GM12874 (cell line): Measurements from ENCODE around the gene RAB3GAP2.
A peak's percentile ranks its signal among the peaks of the same experiment; 100 is the strongest.

Experiments used
- TF ChIP-seq, protein P1 (sequence below): IDR thresholded peaks from 2 replicates; pipeline ENCODE4 v1.5.1; 2011; ENCODE audit warnings: low read depth, mild to moderate bottlenecking, control low read depth, low read length, moderate library complexity; ENCODE audit not compliant: insufficient read depth

RAB3GAP2 gene

DNA sequence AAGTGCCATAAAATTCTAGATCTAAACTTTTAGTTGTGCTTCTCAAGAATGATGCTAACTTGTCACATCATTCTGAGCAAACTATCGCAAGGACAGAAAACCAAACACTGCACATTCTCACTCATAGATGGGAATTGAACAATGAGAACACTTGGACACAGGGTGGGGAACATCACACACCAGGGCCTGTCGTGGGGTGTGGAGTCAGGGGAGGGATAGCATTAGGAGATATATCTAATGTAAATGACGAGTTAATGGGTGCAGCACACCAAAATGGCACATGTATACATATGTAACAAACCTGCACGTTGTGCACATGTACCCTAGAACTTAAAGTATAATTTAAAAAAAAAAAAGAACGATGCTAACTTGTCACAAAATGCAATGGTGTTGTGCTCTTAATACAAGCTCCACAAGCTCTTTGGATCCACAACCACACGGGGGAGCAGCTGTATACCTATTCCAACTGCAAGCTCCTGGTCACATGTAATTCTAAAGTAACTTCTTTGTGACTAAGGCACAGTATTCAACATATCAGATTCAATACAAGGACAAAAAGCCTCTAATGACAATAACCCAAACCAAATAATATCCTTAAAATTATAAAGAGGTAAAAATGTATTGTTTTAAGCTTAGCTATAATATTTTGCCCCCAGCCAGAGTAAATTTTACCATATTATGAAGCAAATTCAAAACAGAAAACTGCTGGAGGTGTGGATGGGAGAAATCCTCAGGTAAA is 53.7 kb downstream of the RAB3GAP2 start:
- TF ChIP-seq, protein P1, sequence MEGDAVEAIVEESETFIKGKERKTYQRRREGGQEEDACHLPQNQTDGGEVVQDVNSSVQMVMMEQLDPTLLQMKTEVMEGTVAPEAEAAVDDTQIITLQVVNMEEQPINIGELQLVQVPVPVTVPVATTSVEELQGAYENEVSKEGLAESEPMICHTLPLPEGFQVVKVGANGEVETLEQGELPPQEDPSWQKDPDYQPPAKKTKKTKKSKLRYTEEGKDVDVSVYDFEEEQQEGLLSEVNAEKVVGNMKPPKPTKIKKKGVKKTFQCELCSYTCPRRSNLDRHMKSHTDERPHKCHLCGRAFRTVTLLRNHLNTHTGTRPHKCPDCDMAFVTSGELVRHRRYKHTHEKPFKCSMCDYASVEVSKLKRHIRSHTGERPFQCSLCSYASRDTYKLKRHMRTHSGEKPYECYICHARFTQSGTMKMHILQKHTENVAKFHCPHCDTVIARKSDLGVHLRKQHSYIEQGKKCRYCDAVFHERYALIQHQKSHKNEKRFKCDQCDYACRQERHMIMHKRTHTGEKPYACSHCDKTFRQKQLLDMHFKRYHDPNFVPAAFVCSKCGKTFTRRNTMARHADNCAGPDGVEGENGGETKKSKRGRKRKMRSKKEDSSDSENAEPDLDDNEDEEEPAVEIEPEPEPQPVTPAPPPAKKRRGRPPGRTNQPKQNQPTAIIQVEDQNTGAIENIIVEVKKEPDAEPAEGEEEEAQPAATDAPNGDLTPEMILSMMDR = peak; percentile 38; the same call in 1 of the 2 replicates

DNA sequence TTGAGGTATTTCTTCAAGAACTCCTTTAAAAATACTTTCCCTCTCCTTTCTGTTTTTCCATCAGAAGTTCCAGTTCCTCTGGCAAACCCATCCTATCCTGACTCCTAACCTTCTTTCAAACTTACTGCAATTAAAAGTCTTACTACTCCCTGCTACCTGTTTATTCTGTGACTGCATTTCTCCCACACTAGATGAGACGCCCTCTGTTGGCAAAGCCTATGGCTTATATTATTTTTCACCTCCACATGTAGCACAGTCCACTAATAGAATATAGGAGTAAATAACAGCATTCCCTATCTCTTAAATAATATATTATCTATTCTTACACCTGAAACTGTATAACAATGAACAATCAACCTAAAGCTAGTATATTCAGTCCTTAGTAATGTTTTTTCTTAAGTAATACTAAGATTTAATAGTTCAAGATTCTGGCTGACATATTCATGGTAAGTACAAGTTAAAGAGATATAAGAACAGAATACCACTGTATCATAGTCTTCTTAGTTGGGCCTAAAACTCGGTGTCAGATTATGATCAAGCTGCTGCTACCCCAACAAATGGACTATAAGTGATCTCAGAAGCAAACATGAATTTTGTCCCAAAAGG is 54.8 kb downstream of the RAB3GAP2 start:
- TF ChIP-seq, protein P1 = peak; percentile 49; the same call in 1 of the 2 replicates

DNA sequence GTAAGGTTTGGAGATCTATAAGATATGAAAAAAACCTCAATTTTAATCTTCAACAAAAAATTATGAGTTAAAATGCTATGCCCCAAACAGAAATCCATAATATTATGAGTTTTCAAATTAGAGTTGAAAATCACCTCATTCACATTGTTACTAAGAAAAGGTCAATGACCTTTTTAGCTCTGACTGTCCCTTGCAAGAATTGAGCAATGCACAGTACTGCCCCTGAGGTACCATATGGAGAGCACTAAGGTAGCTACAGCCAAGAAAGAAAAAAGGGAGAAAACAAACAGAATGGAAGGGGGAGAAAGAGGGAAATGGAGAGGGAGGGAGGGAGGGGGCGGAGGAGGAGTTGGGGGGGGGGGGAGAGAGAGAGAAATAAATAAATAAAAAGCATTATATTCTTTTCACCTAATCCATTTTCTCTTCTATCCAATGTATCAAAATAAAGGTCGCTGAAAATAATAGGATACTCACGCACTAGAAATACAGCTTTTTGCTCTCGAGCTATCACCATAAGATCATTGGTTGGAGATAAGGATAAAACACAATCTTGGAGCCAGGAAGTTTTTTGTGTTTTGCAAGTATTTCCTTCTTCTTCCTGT is 58.8 kb downstream of the RAB3GAP2 start:
- TF ChIP-seq, protein P1 = no peak

DNA sequence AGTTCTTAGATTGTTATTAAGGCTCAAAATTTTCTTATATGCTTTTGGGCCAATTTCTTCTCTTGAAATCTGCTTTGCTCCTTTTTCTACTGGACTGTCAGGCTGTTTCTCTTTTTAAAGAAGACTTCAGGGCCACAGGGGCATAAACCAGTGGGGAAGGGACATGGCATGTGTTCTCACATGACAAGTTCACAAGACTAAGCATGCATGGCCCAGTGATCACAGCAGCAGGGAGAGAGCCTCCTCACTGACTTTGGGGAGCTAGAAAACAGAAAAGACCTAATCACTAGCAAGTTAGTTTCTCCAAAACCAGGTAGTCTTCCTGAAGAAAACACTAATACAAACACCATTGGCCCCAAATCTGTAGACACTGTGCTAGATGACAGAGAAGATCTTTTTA is 64.8 kb downstream of the RAB3GAP2 start:
- TF ChIP-seq, protein P1 = no peak

DNA sequence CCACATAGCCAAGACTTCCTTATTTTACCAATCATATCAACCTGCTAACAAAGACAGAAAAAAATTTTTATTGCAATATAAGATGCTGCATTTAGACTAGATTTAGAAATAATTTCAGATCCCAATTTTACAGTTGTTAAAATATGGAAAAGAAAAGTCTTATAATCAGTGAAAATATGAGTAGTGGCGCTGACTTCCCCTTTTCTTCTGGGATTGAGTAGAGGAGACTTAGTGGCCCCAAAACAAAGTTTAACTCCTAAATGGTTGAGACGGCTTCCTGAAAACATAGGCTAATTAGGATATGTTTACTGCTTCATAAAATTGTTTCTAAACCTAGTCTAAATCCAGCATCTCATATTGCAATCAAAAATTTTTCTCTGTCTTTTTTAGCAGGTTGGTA is 68.4 kb downstream of the RAB3GAP2 start:
- TF ChIP-seq, protein P1 = no peak

DNA sequence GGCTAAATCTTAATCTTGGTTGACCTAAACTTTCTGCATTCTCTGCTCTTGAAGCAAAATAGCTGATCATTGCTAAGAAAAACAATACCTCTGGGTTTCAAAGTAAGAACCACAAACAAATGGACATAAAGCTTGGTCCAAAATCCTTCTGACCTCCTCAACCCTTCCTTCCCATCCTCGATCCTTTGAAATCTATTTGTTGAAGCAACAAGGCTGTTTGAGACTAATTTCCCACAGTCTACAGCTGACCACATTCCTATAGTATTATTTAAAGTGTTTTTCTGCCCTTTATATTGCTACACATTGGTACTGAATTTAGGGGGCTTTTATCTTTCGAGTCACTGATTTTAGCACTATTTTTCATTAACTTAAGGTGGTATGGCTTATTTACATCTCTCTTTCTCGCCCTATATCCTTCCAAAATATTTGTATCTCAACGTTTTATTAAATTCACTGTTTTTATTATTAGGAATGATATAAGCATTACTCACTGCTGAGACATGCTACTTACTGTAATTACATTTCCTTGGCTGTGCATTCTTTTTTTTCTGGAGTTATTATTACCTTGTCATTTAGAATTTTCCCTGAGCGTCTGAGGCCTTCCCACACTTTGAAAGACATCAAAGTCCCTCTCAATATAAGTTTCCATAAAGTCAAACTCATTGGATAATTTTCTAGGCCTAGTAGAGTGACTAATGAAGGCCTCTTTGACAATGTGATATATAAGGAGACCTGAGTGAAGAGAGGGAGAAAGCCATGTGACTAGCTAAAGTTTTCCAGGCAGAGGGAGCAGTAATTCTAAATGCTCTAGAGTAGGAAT is 73.9 kb downstream of the RAB3GAP2 start:
- TF ChIP-seq, protein P1 = no peak

DNA sequence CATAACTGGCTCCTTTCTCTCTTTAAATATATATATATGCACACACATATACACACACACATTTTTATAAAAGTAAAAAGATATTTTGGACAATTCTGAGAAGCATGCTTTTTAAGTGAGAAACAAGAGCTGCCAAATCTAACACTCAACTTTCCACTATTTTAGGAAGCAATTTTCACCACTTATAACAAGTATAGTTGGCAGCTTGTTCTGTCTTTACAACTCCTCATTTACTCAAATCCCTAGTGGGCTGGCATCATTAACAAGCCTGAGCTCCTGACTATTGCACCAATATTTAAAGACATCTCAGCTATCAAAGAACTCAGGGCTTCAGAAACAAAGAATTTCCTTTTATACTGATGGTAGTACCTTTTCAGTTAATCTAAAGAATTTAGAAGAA is 76.6 kb downstream of the RAB3GAP2 start:
- TF ChIP-seq, protein P1 = no peak
